Natural killer cell (primary cell): ENCODE results near the gene MYO9A. TPM values are rescaled to one million over a fixed set of nuclear protein-coding genes. Genes with fewer than 3 reads are reported as not detected.
"Not testable (repeated sequence)": the region's sequence is repeated elsewhere in the genome, so short reads cannot be mapped to it uniquely, and the experiment has no call there.

ENCODE experiments used
- ATAC-seq, 3 donors: fragments of 150-1000 bp in 2 of 3; fragments of 200-7000 bp in 1 of 3; cut with Tn5 transposase; 1 replicate in 1 of 3; 2 replicates in 2 of 3; pipeline ENCODE4 v1.10.0; 2021; ENCODE audit warnings: mild to moderate bottlenecking in 2 of 3, moderate library complexity in 2 of 3
- DNase-seq, 2 donors: peaks; one replicate each; pipeline versions ENCODE4 v3.0.0 to v3.0.0-alpha.2; 2013 to 2021; ENCODE audit warnings: mixed read lengths in 1 of 2
- H3K27ac ChIP-seq: one replicate; pipeline ENCODE4 v1.5.1; 2013; ENCODE audit warnings: mild to moderate bottlenecking, low read length
- H3K27me3 ChIP-seq: one replicate; pipeline ENCODE4 v1.6.1; 2013; ENCODE audit warnings: low read length; ENCODE audit not compliant: control insufficient read depth, insufficient read depth
- H3K36me3 ChIP-seq: one replicate; pipeline ENCODE4 v1.6.1; 2013; ENCODE audit warnings: low read length; ENCODE audit not compliant: control insufficient read depth, insufficient read depth
- H3K4me1 ChIP-seq: one replicate; pipeline ENCODE4 v1.6.1; 2013; ENCODE audit warnings: low read length; ENCODE audit not compliant: control insufficient read depth, insufficient read depth
- H3K4me3 ChIP-seq: one replicate; pipeline ENCODE4 v1.5.1; 2013; ENCODE audit warnings: low read length
- H3K9me3 ChIP-seq: one replicate; pipeline ENCODE4 v1.6.1; 2013; ENCODE audit warnings: low read length; ENCODE audit not compliant: control insufficient read depth, insufficient read depth
- H3K27ac Mint-ChIP-seq, 2 donors: one replicate each; pipeline ENCODE4 v1.8.0; 2022; ENCODE audit warnings: mild to moderate bottlenecking in 2 of 2, mixed read lengths in 2 of 2, moderate library complexity in 1 of 2
- H3K27me3 Mint-ChIP-seq, 2 donors: one replicate each; pipeline ENCODE4 v1.8.0; 2022; ENCODE audit warnings: low read depth in 2 of 2, mixed read lengths in 2 of 2
- H3K36me3 Mint-ChIP-seq: one replicate; pipeline ENCODE4 v1.8.0; 2022; ENCODE audit warnings: mixed read lengths
- H3K4me1 Mint-ChIP-seq, 2 donors: one replicate each; pipeline ENCODE4 v1.8.0; 2022; ENCODE audit warnings: mixed read lengths in 2 of 2
- H3K4me3 Mint-ChIP-seq: one replicate; pipeline ENCODE4 v1.8.0; 2022; ENCODE audit warnings: mild to moderate bottlenecking, moderate library complexity, mixed read lengths
- H3K9me3 Mint-ChIP-seq, 2 donors: one replicate each; pipeline ENCODE4 v1.8.0; 2022; ENCODE audit warnings: mixed read lengths in 2 of 2
- CTCF ChIP-seq: fragments of 200-600 bp; IDR thresholded peaks from one replicate; pipeline ENCODE4 v1.8.0; 2022; ENCODE audit warnings: antibody characterized with exemption
- WGBS: methylation state at CpG from one replicate; pipeline ENCODE4 v1.1.7; 2013; ENCODE audit warnings: missing lambda C conversion rate; ENCODE audit not compliant: insufficient coverage; 5-methylcytosine and 5-hydroxymethylcytosine counted together
- intact Hi-C: fragments of 100-400 bp; cut with micrococcal nuclease; formaldehyde crosslinking; loops from one replicate; pipeline ENCODE4 v1.14.2; 2022
- total RNA-seq, 4 donors: library from RNA; stranded (reverse); fragments of 120-200 nt in 1 of 4; gene quantifications; one replicate each; pipeline versions ENCODE4 v1.2.3 to v1.2.4, GENCODE V29; 2013 to 2022

The MYO9A gene
- total RNA-seq, 3 donors from 2014 or later (not counting 1 experiment from before 2014, with no cell fraction given): 36.3 to 40.4 (median 37.3) TPM

DNA sequence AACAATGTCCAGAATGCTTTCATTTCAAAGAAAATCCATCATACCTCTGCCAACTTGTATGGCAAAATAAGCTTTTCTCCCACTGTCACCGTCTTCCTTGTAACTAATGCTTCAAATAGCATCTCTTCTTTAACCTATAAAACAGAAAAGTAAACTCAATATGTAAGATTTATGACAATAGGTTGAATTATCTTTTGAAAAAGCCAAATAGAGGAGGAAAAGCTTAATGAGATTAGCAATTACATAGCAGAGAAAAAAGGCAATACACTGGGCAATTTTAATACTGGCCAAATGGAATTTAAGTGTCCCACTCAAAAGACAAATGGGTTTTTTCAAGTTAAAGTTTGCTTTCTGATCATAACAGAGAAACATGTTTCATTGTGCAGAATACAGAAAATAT is 118.1 kb downstream of the MYO9A start:
- intact Hi-C loops: no loop called here
- H3K4me1 ChIP-seq: no peaks in the 10 kb centered on the region

DNA sequence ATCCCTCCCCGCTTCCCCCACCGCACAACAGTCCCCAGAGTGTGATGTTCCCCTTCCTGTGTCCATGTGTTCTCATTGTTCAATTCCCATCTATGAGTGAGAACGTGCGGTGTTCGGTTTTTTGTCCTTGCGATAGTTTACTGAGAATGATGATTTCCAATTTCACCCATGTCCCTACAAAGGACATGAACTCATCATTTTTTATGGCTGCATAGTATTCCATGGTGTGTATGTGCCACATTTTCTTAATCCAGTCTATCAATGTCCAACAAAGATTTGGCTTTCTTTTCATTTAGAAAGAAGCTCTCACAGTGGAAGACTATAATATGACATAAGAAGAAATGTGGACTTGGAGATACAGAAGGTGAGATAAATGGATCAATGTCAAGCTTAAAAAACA is 119.2 kb downstream of the MYO9A start:
- H3K9me3 Mint-ChIP-seq, H3K4me1 Mint-ChIP-seq, H3K27ac Mint-ChIP-seq, DNase-seq, H3K4me3 Mint-ChIP-seq, ATAC-seq, intact Hi-C loops, H3K36me3 ChIP-seq, H3K27me3 ChIP-seq, H3K4me3 ChIP-seq, H3K9me3 ChIP-seq, H3K27ac ChIP-seq, H3K4me1 ChIP-seq, H3K27me3 Mint-ChIP-seq: not testable (repeated sequence)
- 100% methylated on average over 1 of the region's 6 CpGs for WGBS
- peaks cover 15% of the 10 kb centered on the region for H3K36me3 Mint-ChIP-seq

More for the DNA sequence above, 118.1 kb downstream of the MYO9A start:
- DNase-seq: no peak
- ATAC-seq: no peak
- H3K27me3 Mint-ChIP-seq: no peaks in the 10 kb centered on the region
- peaks cover 15% of the 10 kb centered on the region for H3K36me3 Mint-ChIP-seq
- Histone ChIP-seq H3K27ac (no peak overlapping the region), H3K36me3 (peaks cover 4% of the 10 kb centered on the region), H3K4me3 (no peak overlapping the region), H3K27me3 (no peaks in the 10 kb centered on the region), H3K9me3 (no peaks in the 10 kb centered on the region)
- no peaks in the 10 kb centered on the region for H3K4me1 Mint-ChIP-seq
- no peaks in the 10 kb centered on the region for H3K9me3 Mint-ChIP-seq
- H3K27ac Mint-ChIP-seq: no peak overlapping the region
- H3K4me3 Mint-ChIP-seq: no peak overlapping the region
- 100% methylated on average over 1 of the region's 1 CpG for WGBS
- TF ChIP-seq CTCF: no peak

DNA sequence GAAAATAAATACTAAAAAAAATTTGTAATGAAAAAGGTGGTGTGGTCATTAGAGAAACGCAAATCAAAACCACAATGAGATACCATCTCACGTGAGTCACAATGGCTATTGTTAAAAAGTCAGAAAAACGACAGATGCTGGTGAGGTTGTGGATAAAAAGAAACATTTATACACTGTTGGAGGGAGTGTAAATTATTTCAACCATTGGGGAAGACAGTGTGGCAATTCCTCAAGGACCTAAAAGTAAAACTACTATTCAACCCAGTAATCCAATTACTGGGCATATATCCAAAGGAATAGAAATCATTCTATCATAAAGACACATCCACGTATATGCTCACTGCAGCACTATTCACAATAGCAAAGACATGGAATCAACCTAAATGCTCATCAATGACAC is 120.3 kb downstream of the MYO9A start:
- Histone ChIP-seq H3K27ac (no peak overlapping the region), H3K36me3 (peaks cover 4% of the 10 kb centered on the region), H3K4me1 (no peaks in the 10 kb centered on the region), H3K9me3 (no peaks in the 10 kb centered on the region), H3K4me3 (no peak overlapping the region), H3K27me3 (no peaks in the 10 kb centered on the region)
- ATAC-seq (no peak), DNase-seq (no peak)
- Mint-ChIP-seq H3K4me3 (no peak overlapping the region), H3K27ac (no peak overlapping the region), H3K36me3 (peaks cover 15% of the 10 kb centered on the region), H3K4me1 (no peaks in the 10 kb centered on the region), H3K27me3 (no peaks in the 10 kb centered on the region), H3K9me3 (no peaks in the 10 kb centered on the region)
- no peak for TF ChIP-seq CTCF
- intact Hi-C loops: no loop called here
- WGBS: 93% methylated on average over 4 of the region's 4 CpGs

- Histone ChIP-seq H3K4me1 (no peaks in the 10 kb centered on the region), H3K27me3 (no peaks in the 10 kb centered on the region), H3K27ac (no peak overlapping the region), H3K9me3 (no peaks in the 10 kb centered on the region), H3K36me3 (peaks cover 6% of the 10 kb centered on the region), H3K4me3 (no peak overlapping the region)
- DNase-seq: no peak
- H3K36me3 Mint-ChIP-seq: no peaks in the 10 kb centered on the region
- TF ChIP-seq CTCF: no peak
- H3K9me3 Mint-ChIP-seq: no peaks in the 10 kb centered on the region
- no peaks in the 10 kb centered on the region for H3K27me3 Mint-ChIP-seq
- H3K4me3 Mint-ChIP-seq: no peak overlapping the region
- WGBS: 80% methylated on average over 6 of the region's 6 CpGs
- intact Hi-C loops: no loop called here
- H3K27ac Mint-ChIP-seq: no peak overlapping the region
- H3K4me1 Mint-ChIP-seq: no peaks in the 10 kb centered on the region
- no peak for ATAC-seq
Observed at GRCh38 chr15:71975816-71976150, 142.2 kb downstream of the MYO9A start.
